Activated CD4-positive, alpha-beta memory T cell treated with anti-CD3 and anti-CD28 coated beads, Interleukin-2, amount 10 ng/mL, durations not matched to agents 7 days and 5 days (primary cell): ENCODE measurements around the gene CDC42BPA. TPM values are rescaled to one million over a fixed set of nuclear protein-coding genes. Genes with fewer than 3 reads are reported as not detected.
"Not testable (repeated sequence)": the region's sequence is repeated elsewhere in the genome, so short reads cannot be mapped to it uniquely, and the experiment has no call there.

Source experiments
- CTCF ChIA-PET: fragments of 350-600 bp; sonication (Branson Sonifier 250); formaldehyde crosslinking; loops from one replicate; lab custom pipeline; 2021; ENCODE audit warnings: antibody characterized with exemption, inconsistent platforms; lab: Charles Lee
- POLR2A ChIA-PET: fragments of 350-600 bp; sonication (Branson Sonifier 250); formaldehyde crosslinking; loops from one replicate; lab custom pipeline; 2021; ENCODE audit warnings: antibody characterized with exemption; lab: Charles Lee
- DNase-seq: peaks from one replicate; pipeline ENCODE4 v3.0.0-alpha.2; 2020
- H3K27ac Mint-ChIP-seq: one replicate; pipeline ENCODE4 v1.8.0; 2021; ENCODE audit warnings: mild to moderate bottlenecking, mixed read lengths
- H3K27me3 Mint-ChIP-seq: one replicate; pipeline ENCODE4 v1.8.0; 2021; ENCODE audit warnings: mixed read lengths
- H3K36me3 Mint-ChIP-seq: one replicate; pipeline ENCODE4 v1.8.0; 2021; ENCODE audit warnings: low read depth, mixed read lengths
- H3K4me1 Mint-ChIP-seq: one replicate; pipeline ENCODE4 v1.8.0; 2021; ENCODE audit warnings: mixed read lengths
- H3K4me3 Mint-ChIP-seq: one replicate; pipeline ENCODE4 v1.8.0; 2021; ENCODE audit warnings: mild to moderate bottlenecking, mixed read lengths
- H3K9me3 Mint-ChIP-seq: one replicate; pipeline ENCODE4 v1.8.0; 2021; ENCODE audit warnings: mixed read lengths
- total RNA-seq, 2 experiments: library from RNA; stranded (reverse); gene quantifications; one replicate each; pipeline ENCODE4 v1.2.3, GENCODE V29; 2021

Gene CDC42BPA
- total RNA-seq, 2 experiments from 2014 or later: 3.1 TPM

GRCh38 chr1:227253065-227253464, 65.2 kb downstream of the CDC42BPA start:
- peaks cover 7% of the 10 kb centered on the region for H3K27me3 Mint-ChIP-seq
- no peak overlapping the region for H3K4me3 Mint-ChIP-seq
- H3K4me1 Mint-ChIP-seq: no peaks in the 10 kb centered on the region
- ChIA-PET CTCF (no interaction called here), POLR2A (no interaction called here)
- DNase-seq: no peak
- H3K27ac Mint-ChIP-seq: no peak overlapping the region
- H3K36me3 Mint-ChIP-seq: no peaks in the 10 kb centered on the region
- H3K9me3 Mint-ChIP-seq: no peaks in the 10 kb centered on the region

GRCh38 chr1:227245613-227246320, 72.5 kb downstream of the CDC42BPA start:
- no peaks in the 10 kb centered on the region for H3K36me3 Mint-ChIP-seq
- no peak overlapping the region for H3K27ac Mint-ChIP-seq
- no peak for DNase-seq
- CTCF ChIA-PET: no interaction called here
- no peaks in the 10 kb centered on the region for H3K9me3 Mint-ChIP-seq
- POLR2A ChIA-PET: no interaction called here
- peaks cover 12% of the 10 kb centered on the region for H3K27me3 Mint-ChIP-seq
- H3K4me1 Mint-ChIP-seq: no peaks in the 10 kb centered on the region
- no peak overlapping the region for H3K4me3 Mint-ChIP-seq

GRCh38 chr1:227244339-227245118, 73.8 kb downstream of the CDC42BPA start:
- no peaks in the 10 kb centered on the region for H3K36me3 Mint-ChIP-seq
- DNase-seq: no peak
- peaks cover 17% of the 10 kb centered on the region for H3K27me3 Mint-ChIP-seq
- H3K27ac Mint-ChIP-seq: no peak overlapping the region
- H3K9me3 Mint-ChIP-seq: no peaks in the 10 kb centered on the region
- POLR2A ChIA-PET: no interaction called here
- CTCF ChIA-PET: no interaction called here
- no peaks in the 10 kb centered on the region for H3K4me1 Mint-ChIP-seq
- no peak overlapping the region for H3K4me3 Mint-ChIP-seq

GRCh38 chr1:227242811-227243682, 75.2 kb downstream of the CDC42BPA start:
- H3K36me3 Mint-ChIP-seq: no peaks in the 10 kb centered on the region
- H3K27ac Mint-ChIP-seq: no peak overlapping the region
- no peak overlapping the region for H3K4me3 Mint-ChIP-seq
- no peaks in the 10 kb centered on the region for H3K9me3 Mint-ChIP-seq
- POLR2A ChIA-PET: no interaction called here
- CTCF ChIA-PET: no interaction called here
- no peaks in the 10 kb centered on the region for H3K4me1 Mint-ChIP-seq
- no peak for DNase-seq
- H3K27me3 Mint-ChIP-seq: peaks cover 17% of the 10 kb centered on the region

- no peaks in the 10 kb centered on the region for H3K9me3 Mint-ChIP-seq
- ChIA-PET CTCF (no interaction called here), POLR2A (no interaction called here)
- no peaks in the 10 kb centered on the region for H3K4me1 Mint-ChIP-seq
- H3K4me3 Mint-ChIP-seq: no peak overlapping the region
- H3K36me3 Mint-ChIP-seq: no peaks in the 10 kb centered on the region
- H3K27me3 Mint-ChIP-seq: peaks cover 17% of the 10 kb centered on the region
- no peak for DNase-seq
- no peak overlapping the region for H3K27ac Mint-ChIP-seq
Observed at GRCh38 chr1:227240983-227241382, 77.3 kb downstream of the CDC42BPA start.

GRCh38 chr1:227234998-227235405, 83.3 kb downstream of the CDC42BPA start:
- Mint-ChIP-seq H3K9me3 (no peaks in the 10 kb centered on the region), H3K27me3 (peaks cover 7% of the 10 kb centered on the region), H3K27ac (no peak overlapping the region), H3K4me3 (no peak overlapping the region), H3K4me1 (peaks cover 4% of the 10 kb centered on the region), H3K36me3 (no peaks in the 10 kb centered on the region)
- no peak for DNase-seq
- ChIA-PET POLR2A (no interaction called here), CTCF (interaction anchor here (1.0 kb wide), 1 partner anchor 16 kb away, joined by 3 read pairs; no protein-coding TSS in a partner anchor)

- H3K36me3 Mint-ChIP-seq, POLR2A ChIA-PET, H3K4me3 Mint-ChIP-seq, DNase-seq, H3K27ac Mint-ChIP-seq, H3K9me3 Mint-ChIP-seq, H3K27me3 Mint-ChIP-seq, CTCF ChIA-PET, H3K4me1 Mint-ChIP-seq: not testable (repeated sequence)
Observed at GRCh38 chr1:227231128-227231527, 87.2 kb downstream of the CDC42BPA start.

- ChIA-PET CTCF (no interaction called here), POLR2A (no interaction called here)
- H3K4me3 Mint-ChIP-seq: no peak overlapping the region
- no peaks in the 10 kb centered on the region for H3K4me1 Mint-ChIP-seq
- H3K36me3 Mint-ChIP-seq: no peaks in the 10 kb centered on the region
- peaks cover 13% of the 10 kb centered on the region for H3K27me3 Mint-ChIP-seq
- no peak for DNase-seq
- H3K9me3 Mint-ChIP-seq: no peaks in the 10 kb centered on the region
- no peak overlapping the region for H3K27ac Mint-ChIP-seq
Observed at GRCh38 chr1:227228201-227228600, 90.1 kb downstream of the CDC42BPA start.

- DNase-seq: no peak
- no peaks in the 10 kb centered on the region for H3K9me3 Mint-ChIP-seq
- no peak overlapping the region for H3K4me3 Mint-ChIP-seq
- ChIA-PET POLR2A (no interaction called here), CTCF (no interaction called here)
- H3K27me3 Mint-ChIP-seq: peaks cover 13% of the 10 kb centered on the region
- H3K4me1 Mint-ChIP-seq: no peaks in the 10 kb centered on the region
- no peaks in the 10 kb centered on the region for H3K36me3 Mint-ChIP-seq
- H3K27ac Mint-ChIP-seq: no peak overlapping the region
Observed at GRCh38 chr1:227227761-227228160, 90.5 kb downstream of the CDC42BPA start.

GRCh38 chr1:227225715-227226346, 92.5 kb downstream of the CDC42BPA start:
- POLR2A ChIA-PET: no interaction called here
- Mint-ChIP-seq H3K27me3 (peaks cover 16% of the 10 kb centered on the region), H3K9me3 (no peaks in the 10 kb centered on the region), H3K4me3 (no peak overlapping the region), H3K27ac (no peak overlapping the region), H3K36me3 (no peaks in the 10 kb centered on the region), H3K4me1 (no peaks in the 10 kb centered on the region)
- CTCF ChIA-PET: no interaction called here
- DNase-seq: no peak

GRCh38 chr1:227223171-227223806, 95.0 kb downstream of the CDC42BPA start:
- Mint-ChIP-seq H3K27me3 (peaks cover 21% of the 10 kb centered on the region), H3K27ac (no peak overlapping the region), H3K36me3 (no peaks in the 10 kb centered on the region), H3K4me3 (no peak overlapping the region), H3K4me1 (no peaks in the 10 kb centered on the region), H3K9me3 (no peaks in the 10 kb centered on the region)
- POLR2A ChIA-PET: no interaction called here
- DNase-seq: no peak
- CTCF ChIA-PET: no interaction called here

GRCh38 chr1:227219715-227220292, 98.5 kb downstream of the CDC42BPA start:
- no peaks in the 10 kb centered on the region for H3K36me3 Mint-ChIP-seq
- no peaks in the 10 kb centered on the region for H3K4me1 Mint-ChIP-seq
- H3K4me3 Mint-ChIP-seq: no peak overlapping the region
- H3K27me3 Mint-ChIP-seq: peaks cover 13% of the 10 kb centered on the region
- CTCF ChIA-PET: no interaction called here
- H3K27ac Mint-ChIP-seq: no peak overlapping the region
- H3K9me3 Mint-ChIP-seq: no peaks in the 10 kb centered on the region
- POLR2A ChIA-PET: no interaction called here
- DNase-seq: no peak
